ENCODE measurements around the gene MSI2.

The MSI2 gene

DNA sequence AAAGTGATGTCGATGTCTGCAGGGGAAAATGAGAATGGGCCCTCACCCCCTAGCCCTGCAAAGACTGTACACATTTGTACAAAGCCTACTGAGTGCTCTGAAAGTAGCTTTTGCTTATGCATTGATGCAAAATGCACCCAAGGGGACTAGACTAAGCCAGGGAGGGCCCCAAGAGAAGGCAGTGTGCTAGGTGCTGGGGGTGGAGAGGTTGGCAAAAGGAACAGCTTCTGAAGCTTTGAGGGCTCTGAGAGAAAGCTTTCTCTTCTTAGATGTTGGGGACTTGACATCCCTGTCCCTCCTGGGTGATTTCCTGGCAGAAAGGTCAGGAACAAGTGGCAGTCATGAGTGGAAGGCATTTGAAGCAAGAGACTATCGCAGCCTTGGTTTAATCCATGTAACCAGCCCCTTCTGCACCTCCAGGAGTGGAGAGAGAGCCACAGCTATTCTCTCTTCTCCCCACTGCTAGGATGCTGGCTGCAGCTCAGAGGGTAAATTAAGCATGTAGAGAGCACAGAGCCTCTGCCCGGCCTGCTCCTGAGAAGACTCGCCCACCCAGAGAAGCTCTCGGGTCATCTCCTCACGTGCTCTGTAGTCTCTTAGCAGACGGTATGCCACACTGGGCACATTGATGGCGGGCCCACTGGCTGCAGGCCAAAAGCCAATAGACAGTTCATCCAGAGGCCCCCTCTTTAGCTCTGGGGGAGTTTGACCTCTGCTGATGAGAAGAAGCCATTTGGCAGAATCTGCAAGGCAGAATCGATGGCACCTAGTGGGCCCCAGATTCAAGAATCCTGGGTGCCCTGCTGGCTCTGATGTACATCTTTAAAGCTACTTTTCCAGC, 221.4 kb downstream of the MSI2 start:
- TF ChIP-seq, protein P1, sequence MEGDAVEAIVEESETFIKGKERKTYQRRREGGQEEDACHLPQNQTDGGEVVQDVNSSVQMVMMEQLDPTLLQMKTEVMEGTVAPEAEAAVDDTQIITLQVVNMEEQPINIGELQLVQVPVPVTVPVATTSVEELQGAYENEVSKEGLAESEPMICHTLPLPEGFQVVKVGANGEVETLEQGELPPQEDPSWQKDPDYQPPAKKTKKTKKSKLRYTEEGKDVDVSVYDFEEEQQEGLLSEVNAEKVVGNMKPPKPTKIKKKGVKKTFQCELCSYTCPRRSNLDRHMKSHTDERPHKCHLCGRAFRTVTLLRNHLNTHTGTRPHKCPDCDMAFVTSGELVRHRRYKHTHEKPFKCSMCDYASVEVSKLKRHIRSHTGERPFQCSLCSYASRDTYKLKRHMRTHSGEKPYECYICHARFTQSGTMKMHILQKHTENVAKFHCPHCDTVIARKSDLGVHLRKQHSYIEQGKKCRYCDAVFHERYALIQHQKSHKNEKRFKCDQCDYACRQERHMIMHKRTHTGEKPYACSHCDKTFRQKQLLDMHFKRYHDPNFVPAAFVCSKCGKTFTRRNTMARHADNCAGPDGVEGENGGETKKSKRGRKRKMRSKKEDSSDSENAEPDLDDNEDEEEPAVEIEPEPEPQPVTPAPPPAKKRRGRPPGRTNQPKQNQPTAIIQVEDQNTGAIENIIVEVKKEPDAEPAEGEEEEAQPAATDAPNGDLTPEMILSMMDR (conservative IDR thresholded peaks at IDR 0.05): no peak
- H3K27ac ChIP-seq: no peak overlapping the region

DNA sequence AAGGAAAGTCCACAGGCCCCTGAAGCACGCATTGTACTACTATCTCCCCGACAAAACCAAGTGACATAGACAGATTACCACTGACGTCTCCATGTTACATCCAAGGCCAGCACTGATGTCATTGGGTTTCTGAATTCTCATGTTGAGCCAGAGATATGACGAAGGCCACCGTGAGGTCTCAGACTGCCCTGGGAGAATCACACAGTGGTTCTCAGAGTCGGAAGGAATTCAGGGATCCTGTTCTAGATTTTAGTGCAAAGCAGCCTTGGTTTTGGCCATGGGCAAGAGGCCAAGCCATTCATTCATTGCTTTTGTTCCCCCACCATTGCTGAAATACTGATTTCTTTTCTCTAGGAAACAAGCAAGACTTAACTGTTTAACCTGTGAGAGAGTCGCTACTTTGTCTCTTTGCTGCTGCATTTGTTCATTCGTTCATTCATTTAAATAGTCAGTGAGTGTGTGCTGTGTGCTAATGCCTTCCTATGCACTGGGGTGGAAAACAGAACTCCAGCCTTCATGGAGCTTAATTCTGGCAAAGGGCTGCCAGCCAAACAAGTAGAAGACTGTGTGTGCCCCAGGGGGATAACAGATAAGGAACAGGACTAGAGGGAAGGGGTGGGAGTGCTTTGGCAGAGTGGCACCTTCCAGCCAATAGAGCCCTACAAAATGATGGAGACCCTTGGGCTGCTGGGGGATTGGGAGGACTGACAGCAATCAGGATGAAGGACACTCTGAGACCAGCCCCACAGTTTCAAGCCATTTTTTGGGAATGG, 222.3 kb downstream of the MSI2 start:
- TF ChIP-seq, protein P1 (conservative IDR thresholded peaks at IDR 0.05): no peak
- H3K27ac ChIP-seq: no peak overlapping the region

DNA sequence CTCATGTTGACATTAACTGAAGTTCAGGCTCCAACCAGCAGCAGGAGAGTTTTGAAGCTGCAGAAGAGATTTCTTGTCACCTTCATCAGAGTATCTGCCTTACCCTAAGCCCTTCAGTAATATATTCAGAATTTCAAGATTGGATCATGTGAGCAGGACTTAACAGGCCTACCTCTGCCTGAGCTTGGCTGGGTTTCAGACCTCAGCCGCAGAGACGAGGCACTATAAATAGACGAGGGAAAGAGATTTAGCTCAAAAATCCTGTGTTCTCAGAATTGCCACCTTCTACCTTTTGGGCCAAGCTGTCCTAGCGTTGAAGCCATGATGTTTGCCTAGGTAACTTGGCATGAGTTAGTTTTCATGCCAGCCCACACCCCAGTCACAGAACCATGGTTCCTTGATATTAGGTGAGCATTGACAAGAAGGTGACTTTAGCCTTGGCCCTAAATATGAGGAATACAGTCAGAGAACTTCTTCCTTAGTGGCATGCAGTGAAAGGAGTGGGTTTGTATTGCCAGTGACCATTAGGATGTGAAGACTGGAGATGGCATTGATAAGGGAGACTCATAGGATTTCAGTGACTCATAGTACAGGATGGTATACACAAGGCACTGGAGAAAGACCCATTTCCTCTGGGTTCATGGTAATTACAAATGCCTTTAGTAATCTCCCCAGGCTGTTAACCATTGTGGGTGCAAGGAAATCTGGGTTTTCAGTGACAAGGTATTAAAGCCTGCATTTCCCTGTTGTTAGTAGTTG, 224.3 kb downstream of the MSI2 start:
- TF ChIP-seq, protein P1 (conservative IDR thresholded peaks at IDR 0.05): no peak
- no peak overlapping the region for H3K27ac ChIP-seq

DNA sequence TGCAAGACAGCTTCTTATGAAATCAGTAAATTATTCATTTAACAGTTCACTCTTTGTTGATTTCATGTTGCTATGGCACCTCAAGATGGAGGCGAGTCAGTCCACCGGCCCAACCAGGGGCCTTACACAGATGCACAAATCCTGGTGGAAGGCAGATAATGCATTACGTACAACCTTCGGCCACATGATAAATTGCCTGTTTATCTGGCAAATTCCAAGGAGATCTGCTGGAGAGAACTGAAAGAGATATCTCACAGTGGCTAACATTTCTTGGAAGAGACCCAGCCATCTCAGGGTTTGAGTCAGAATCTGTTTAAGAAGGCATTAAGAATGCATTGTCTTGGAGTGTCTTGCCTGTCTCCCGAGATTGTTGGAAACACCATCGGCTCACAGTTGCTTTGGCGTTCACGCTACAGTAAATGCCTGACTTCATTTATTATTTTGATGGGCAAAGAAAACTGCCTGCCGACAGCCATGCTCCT, 225.6 kb downstream of the MSI2 start:
- no peak overlapping the region for H3K27ac ChIP-seq

DNA sequence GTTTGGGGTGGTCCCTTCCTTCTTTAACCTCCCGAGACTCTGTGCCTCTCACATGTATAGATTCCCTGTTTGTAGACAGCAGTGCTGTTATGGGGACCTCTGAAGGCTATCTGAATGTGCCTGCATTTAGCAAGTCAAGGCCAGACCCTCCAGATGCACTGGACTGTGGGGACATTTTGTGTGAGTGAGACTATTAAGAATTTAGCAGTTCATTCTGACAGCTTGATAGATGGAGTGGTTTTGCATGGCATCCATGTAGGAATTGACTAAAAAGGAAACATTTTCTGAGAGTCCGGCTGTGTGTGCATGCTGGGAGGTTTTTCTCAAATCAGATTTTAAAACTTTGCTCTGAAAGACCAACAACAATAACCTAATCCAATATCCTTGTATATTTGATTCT, 226.3 kb downstream of the MSI2 start:
- H3K27ac ChIP-seq: no peak overlapping the region
- TF ChIP-seq, protein P1 (conservative IDR thresholded peaks at IDR 0.05): no peak

More for the DNA sequence above, 225.6 kb downstream of the MSI2 start:
- TF ChIP-seq, protein P1 (conservative IDR thresholded peaks at IDR 0.05): no peak

DNA sequence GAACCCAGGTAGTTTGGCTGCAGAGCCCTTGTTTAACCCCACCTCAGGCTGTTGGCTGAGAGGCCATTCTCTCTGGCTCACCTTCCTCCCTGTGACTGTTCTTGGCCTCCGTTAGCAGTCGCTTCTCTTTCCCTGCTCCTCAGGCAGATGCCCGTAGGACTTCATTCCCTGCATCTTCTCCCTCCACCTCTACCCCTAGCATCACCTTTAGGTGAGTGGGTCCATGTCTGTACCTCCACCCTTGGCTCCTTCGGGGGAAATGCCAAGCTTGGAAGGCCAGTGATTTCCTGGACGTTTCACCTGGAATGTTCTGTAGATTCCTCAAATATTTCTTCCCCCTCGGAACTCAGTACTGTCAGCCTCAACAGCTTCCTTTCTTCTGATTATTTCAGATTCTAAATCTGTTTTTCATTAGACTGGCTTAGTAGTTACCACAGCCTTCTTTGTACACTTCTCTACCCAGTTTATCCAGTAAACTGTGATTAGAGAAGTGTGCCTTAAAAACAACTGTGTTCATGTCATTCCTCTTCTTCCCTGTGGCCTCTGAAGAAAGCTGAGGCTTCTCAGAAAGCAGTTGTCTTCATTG, 227.9 kb downstream of the MSI2 start:
- TF ChIP-seq, protein P1 (conservative IDR thresholded peaks at IDR 0.05): no peak
- H3K27ac ChIP-seq: no peak overlapping the region

Measured in VCaP (cell line).